ENCODE results near the gene IQCF5.
"Not testable (repeated sequence)": the region's sequence is repeated elsewhere in the genome, so short reads cannot be mapped to it uniquely, and the experiment has no call there.

IQCF5 gene

GRCh38 chr3:51868896-51869295, 6.5 kb downstream of the IQCF5 start:
- DNase-seq, ATAC-seq: not testable (repeated sequence)

DNA sequence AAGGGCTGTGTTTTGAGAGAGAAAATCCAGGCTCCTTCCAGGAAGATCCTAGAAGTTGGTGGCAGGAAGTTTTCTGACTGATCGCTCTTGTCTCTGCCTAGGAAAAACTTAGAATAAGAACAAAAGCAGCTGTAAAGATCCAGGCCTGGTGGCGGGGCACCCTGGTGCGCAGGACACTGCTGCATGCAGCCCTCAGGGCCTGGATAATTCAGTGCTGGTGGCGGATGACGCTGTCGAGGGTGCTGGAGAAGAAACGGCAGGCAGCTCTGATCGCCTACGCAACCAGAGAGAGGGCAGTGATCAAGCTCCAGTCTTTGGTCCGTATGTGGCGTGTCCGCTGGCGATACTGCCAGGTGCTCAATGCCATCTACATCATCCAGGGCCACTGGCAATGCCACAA, 12.5 kb downstream of the IQCF5 start:
- ATAC-seq: no peak
- DNase-seq: no peak

GRCh38 chr3:51860703-51861665, 14.4 kb downstream of the IQCF5 start, which contains the start of gene IQCF2:
Gene IQCF2, plus strand, starts transcription at chr3:51861615. Its CDS starts 52 bp downstream, at chr3:51861667.
- ATAC-seq (no peak), DNase-seq (no peak)

DNA sequence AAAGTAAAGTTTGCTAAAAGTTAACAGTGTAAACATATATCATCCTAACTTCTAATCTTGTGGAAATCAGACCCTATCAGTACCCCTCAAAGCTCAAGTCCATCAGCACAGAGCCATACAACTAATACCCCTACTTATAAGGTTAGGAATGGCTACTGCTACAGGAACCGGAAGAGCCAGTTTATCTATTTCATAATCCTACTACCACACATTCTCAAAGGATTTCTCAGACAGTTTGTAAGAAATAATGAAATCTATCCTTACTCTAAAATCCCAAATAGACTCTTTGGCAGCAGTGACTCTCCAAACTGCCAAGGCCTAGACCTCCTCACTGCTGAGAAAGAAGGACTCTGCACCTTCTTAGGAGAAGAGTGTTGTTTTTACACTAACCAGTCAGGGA, 20.0 kb downstream of the IQCF5 start:
- not testable (repeated sequence) for ATAC-seq, DNase-seq

GRCh38 chr3:51845129-51845528, 30.3 kb downstream of the IQCF5 start:
- no peak for ATAC-seq

GRCh38 chr3:51836606-51837005, 38.8 kb downstream of the IQCF5 start:
- ATAC-seq: no peak
- no peak for DNase-seq

More at GRCh38 chr3:51845129-51845528, 30.3 kb downstream of the IQCF5 start:
- DNase-seq: no peak

DNA sequence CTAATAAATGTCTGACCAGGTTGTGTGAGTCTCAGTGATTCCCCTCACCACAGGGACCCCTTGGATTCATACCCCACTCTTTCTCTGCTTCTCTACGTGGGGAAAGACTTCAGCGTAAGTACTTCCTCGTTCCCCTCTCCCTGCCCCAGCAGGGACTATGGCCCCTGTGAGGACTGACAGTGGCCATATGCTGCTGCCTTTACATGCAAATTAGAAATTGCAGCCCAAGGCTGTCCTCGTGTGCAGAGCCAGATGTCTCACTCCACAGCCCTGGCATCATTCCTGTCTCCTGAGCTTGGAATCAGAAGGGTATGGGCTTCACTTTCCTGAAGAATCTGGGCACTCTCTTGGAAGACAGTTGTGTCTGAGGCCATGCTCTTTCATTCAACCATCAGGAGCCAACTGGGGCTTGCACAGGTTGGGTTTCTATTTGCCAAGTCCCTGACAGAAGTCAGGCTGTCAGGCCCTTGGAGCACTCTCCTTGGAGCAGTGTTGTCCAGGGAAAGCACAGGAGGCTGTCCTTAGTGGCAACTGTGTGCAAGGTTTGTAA, 44.5 kb downstream of the IQCF5 start:
- ATAC-seq (no peak), DNase-seq (no peak)

GRCh38 chr3:51830345-51830744, 45.1 kb downstream of the IQCF5 start:
- ATAC-seq (no peak), DNase-seq (no peak)

DNA sequence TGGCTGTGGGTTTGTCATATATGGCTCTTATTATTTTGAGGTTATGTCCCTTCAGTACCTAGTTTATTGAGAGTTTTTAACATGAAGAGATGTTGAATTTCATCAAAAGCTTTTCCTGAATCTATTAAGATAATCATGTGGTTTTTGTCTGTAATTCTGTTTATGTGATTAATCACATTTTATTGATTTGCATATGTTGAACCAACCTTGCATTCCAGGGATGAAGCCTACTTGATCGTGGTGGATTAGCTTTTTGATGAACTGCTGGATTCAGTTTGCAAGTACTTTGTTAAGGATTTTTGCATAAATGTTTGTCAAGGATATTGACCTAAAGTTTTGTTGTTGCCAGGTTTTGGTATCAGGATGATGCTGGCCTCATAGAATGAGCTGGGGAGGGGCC, 47.1 kb downstream of the IQCF5 start:
- no peak for DNase-seq
- no peak for ATAC-seq
